NB4 (cell line): Measurements from ENCODE around the gene SYCP2.
"Not testable (repeated sequence)": the region's sequence is repeated elsewhere in the genome, so short reads cannot be mapped to it uniquely, and the experiment has no call there.

ENCODE experiments used
- CTCF ChIP-seq: IDR thresholded peaks from one replicate; pipeline ENCODE4 v1.5.1; 2012; ENCODE audit warnings: low read depth, low read length
- MAX ChIP-seq: IDR thresholded peaks from 2 replicates; pipeline ENCODE4 v1.6.1; 2011; ENCODE audit warnings: low read depth, low read length
- MYC ChIP-seq: IDR thresholded peaks from 2 replicates; pipeline ENCODE4 v1.6.1; 2011; ENCODE audit warnings: low read depth, low read length

DNA sequence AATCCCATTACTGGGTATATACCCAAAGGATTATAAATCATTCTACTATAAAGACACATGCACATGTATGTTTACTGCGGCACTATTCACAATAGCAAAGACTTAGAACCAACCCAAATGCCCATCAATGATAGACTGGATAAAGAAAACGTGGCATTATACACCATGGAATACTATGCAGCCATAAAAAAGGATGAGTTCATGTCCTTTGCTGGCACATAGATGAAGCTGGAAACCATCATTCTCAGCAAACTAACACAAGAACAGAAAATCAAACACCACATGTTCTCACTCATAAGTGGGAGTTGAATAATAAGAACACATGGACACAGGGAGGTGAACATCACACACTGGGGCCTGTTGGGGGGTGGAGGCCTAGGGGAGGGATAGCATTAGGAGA lies 43.4 kb downstream of the SYCP2 start:
- not testable (repeated sequence) for TF ChIP-seq CTCF, MYC, MAX
